ENCODE measurements around the gene HES1.
A peak's percentile ranks its signal among the peaks of the same experiment; 100 is the strongest.

- TF ChIP-seq TAF1 (conservative IDR thresholded peaks at IDR 0.05) (no peak), RXRA (IDR thresholded peaks at IDR 0.05) (peak; percentile 88 to 96), MAX (IDR thresholded peaks at IDR 0.05) (peak; percentile 87), CTCF (IDR thresholded peaks at IDR 0.05; ENCODE audit: low read depth, low read length, missing input control) (no peak), YY1 (IDR thresholded peaks at IDR 0.05) (peak; percentile 46), EGR1 (IDR thresholded peaks at IDR 0.05; ENCODE audit: low read depth in 2 of 2) (peak in 1 of 2 donors; percentile 57), REST (IDR thresholded peaks at IDR 0.05) (peak; percentile 63), SP1 (IDR thresholded peaks at IDR 0.05) (peak; percentile 91), RAD21 (IDR thresholded peaks at IDR 0.05) (peak; percentile 37 to 60), JUND (IDR thresholded peaks at IDR 0.05) (peak; percentile 94 to 96), GABPA (IDR thresholded peaks at IDR 0.05 in 1 of 2, conservative IDR thresholded peaks at IDR 0.05 in 1 of 2) (no peak), ZBTB33 (IDR thresholded peaks at IDR 0.05) (peak; percentile 71), ATF3 (IDR thresholded peaks at IDR 0.05) (peak; percentile 85), HNF4G (IDR thresholded peaks at IDR 0.05) (no peak)
These were observed 23.5 kb upstream of the HES1 start for GRCh38 chr3:194112120-194113106.
